ENCODE data around the gene BOD1.

GRCh38 chr5:173631478-173631877 is 15.0 kb upstream of the BOD1 start:
- TF ChIP-seq CTCF (IDR thresholded peaks at IDR 0.05; ENCODE audit: low read depth, low read length, poor library complexity, severe bottlenecking) (no peak), EZH2phosphoT487 (IDR thresholded peaks at IDR 0.05; ENCODE audit: borderline replicate concordance, low read length) (no peak)
